ENCODE measurements around the gene PGLYRP1.
A peak's percentile ranks its signal among the peaks of the same experiment; 100 is the strongest.

PGLYRP1 gene

GRCh38 chr19:46009530-46010510 is 13.0 kb downstream of the PGLYRP1 start:
- peak; percentile 58 to 61 (median 60) for DNase-seq
- H3K27ac Mint-ChIP-seq = no peak overlapping the region
- H3K4me3 Mint-ChIP-seq = no peak overlapping the region
- H3K36me3 Mint-ChIP-seq (ENCODE audit: insufficient read depth) = peaks cover 13% of the 10 kb centered on the region
- no peaks in the 10 kb centered on the region for H3K9me3 Mint-ChIP-seq
- peaks cover 4 to 6% of the 10 kb centered on the region in 2 donors for H3K27me3 Mint-ChIP-seq
- peak; percentile 67 for ATAC-seq (replicated peaks)
- H3K4me1 Mint-ChIP-seq (ENCODE audit: low read depth in 2 of 2) = peaks cover 7 to 8% of the 10 kb centered on the region in 2 donors

GRCh38 chr19:46006411-46006810 is 16.4 kb downstream of the PGLYRP1 start:
- Mint-ChIP-seq H3K9me3 (no peaks in the 10 kb centered on the region), H3K27me3 (no peaks in the 10 kb centered on the region), H3K27ac (no peak overlapping the region), H3K4me3 (no peak overlapping the region), H3K4me1 (ENCODE audit: low read depth in 2 of 2) (peaks cover 4 to 5% of the 10 kb centered on the region in 2 donors), H3K36me3 (ENCODE audit: insufficient read depth) (peaks cover 24% of the 10 kb centered on the region)
- ATAC-seq (replicated peaks) = no peak
- DNase-seq = no peak

GRCh38 chr19:46002678-46003275 is 20.1 kb downstream of the PGLYRP1 start:
- ATAC-seq (replicated peaks) (no peak), DNase-seq (no peak)
- H3K4me3 Mint-ChIP-seq = peak overlapping the region in 1 of 2 donors; percentile 27
- no peaks in the 10 kb centered on the region for H3K9me3 Mint-ChIP-seq
- H3K27ac Mint-ChIP-seq = no peak overlapping the region
- H3K27me3 Mint-ChIP-seq = peaks cover 11% of the 10 kb centered on the region in 2 donors
- peaks cover 26% of the 10 kb centered on the region for H3K36me3 Mint-ChIP-seq (ENCODE audit: insufficient read depth)
- peaks cover 23 to 30% of the 10 kb centered on the region in 2 donors for H3K4me1 Mint-ChIP-seq (ENCODE audit: low read depth in 2 of 2)

DNA sequence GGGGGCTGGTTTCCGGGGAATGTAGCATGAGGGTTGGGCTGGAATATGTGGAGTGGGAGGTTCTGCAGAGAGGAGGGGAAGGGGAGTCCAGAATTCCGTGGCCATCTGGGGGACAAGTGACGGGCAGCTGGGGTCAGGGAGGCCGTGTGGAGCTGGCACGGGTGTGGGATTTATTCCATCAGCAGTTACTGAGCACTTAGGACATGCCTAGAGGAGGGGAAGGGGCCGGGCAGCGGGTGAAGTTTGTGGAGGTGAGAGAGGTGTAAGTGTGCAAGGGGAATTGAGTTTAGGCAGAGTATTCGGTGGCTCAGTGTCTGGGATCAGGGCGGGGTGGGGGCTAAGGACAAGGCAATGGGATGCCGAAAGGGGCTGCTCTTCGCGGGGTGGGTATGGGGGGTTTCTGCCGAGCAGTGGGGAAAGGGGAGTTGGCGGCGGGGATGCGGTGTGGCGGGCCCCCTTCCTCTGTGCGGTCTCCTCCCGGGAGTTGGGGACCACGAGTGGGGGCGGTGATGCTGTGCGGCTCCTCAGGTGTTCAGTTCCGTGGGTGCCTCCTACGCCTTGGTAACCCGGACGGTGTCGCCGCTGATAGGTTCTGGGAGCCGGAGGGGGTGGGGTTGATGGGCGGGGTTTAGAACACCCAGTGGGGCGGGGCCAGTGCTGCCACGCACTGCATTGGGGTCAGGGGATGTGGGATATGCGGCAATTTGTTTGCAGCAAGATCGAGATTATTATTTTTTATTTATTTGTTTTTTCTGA is 22.2 kb downstream of the PGLYRP1 start:
- Mint-ChIP-seq H3K4me3 (peak overlapping the region; percentile 74 to 79), H3K27ac (peak overlapping the region; percentile 8 to 74), H3K9me3 (no peaks in the 10 kb centered on the region), H3K27me3 (peaks cover 11% of the 10 kb centered on the region in 2 donors), H3K4me1 (ENCODE audit: low read depth in 2 of 2) (peaks cover 30 to 34% of the 10 kb centered on the region in 2 donors), H3K36me3 (ENCODE audit: insufficient read depth) (peaks cover 19% of the 10 kb centered on the region)
- peak; percentile 95 for ATAC-seq (replicated peaks)
- DNase-seq = peak; percentile 35 to 50 (median 47)

- Mint-ChIP-seq H3K4me3 (peak overlapping the region; percentile 74 to 79), H3K36me3 (ENCODE audit: insufficient read depth) (peaks cover 19% of the 10 kb centered on the region), H3K27me3 (peaks cover 11% of the 10 kb centered on the region in 2 donors), H3K4me1 (ENCODE audit: low read depth in 2 of 2) (peaks cover 30 to 34% of the 10 kb centered on the region in 2 donors), H3K27ac (peak overlapping the region in 1 of 2 donors; percentile 8), H3K9me3 (no peaks in the 10 kb centered on the region)
- ATAC-seq (replicated peaks) (no peak), DNase-seq (no peak)
These were observed 23.2 kb downstream of the PGLYRP1 start for GRCh38 chr19:45999653-46000121.

- DNase-seq = no peak
- no peak overlapping the region for H3K27ac Mint-ChIP-seq
- peaks cover 30 to 34% of the 10 kb centered on the region in 2 donors for H3K4me1 Mint-ChIP-seq (ENCODE audit: low read depth in 2 of 2)
- H3K4me3 Mint-ChIP-seq = no peak overlapping the region
- H3K9me3 Mint-ChIP-seq = no peaks in the 10 kb centered on the region
- ATAC-seq (replicated peaks) = no peak
- H3K27me3 Mint-ChIP-seq = peaks cover 11% of the 10 kb centered on the region in 2 donors
- H3K36me3 Mint-ChIP-seq (ENCODE audit: insufficient read depth) = peaks cover 12% of the 10 kb centered on the region
These were observed 24.0 kb downstream of the PGLYRP1 start for GRCh38 chr19:45998834-45999233.

DNA sequence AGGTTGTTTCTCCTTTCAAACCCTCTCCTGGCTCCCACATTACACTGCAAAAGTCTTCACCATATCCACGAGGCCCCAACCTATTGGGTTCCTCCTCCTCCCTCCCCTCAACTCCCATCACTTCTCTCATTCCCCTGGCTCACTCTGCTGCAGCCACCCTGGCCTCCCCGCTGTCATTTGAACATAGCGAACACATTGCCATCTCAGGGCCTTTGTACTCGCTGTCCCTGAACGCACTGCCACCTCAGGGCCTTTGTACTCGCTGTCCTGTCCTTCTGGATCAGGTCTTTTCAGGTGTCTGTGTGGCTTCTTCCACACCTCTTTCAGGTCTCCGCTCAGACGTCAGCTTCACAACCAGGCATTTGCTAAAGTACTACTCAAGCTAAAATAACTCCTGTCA is 25.9 kb downstream of the PGLYRP1 start:
- Mint-ChIP-seq H3K27ac (no peak overlapping the region), H3K4me3 (no peak overlapping the region), H3K9me3 (no peaks in the 10 kb centered on the region), H3K4me1 (ENCODE audit: low read depth in 2 of 2) (peaks cover 30 to 34% of the 10 kb centered on the region in 2 donors), H3K36me3 (ENCODE audit: insufficient read depth) (peaks cover 8% of the 10 kb centered on the region), H3K27me3 (peaks cover 11% of the 10 kb centered on the region in 2 donors)
- DNase-seq (no peak), ATAC-seq (replicated peaks) (no peak)

DNA sequence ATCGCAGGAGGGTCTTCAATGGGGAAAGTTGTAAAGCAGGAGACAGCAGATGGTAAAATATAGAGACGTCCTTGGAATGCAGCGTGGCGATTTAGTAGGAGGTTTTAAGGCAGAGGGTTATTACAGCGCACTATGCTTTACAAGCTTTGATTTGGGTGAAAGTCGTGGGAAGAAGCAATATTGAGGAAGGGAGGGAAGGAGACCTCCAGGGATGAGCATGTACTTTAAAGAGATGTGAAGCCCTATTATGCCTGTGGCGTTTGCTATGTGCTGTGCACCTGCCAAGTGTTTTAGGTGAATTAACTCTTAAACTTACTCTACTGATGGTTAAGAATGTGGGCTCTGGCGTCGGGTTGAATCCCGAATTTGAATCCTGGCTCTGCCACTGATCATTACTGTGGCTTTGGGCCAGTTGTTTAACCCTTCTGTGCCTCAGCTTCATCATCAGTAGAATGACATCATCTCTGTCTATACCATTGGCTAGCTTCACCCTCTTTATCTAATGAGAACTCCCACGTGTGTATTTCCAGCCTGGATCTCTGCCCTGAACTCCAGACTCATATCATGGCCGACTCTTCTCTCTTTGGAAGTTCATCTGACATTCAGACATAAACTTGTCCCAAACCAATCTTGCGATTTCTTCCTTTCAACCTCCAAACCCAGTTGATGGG is 27.0 kb downstream of the PGLYRP1 start:
- peaks cover 24 to 33% of the 10 kb centered on the region in 2 donors for H3K4me1 Mint-ChIP-seq (ENCODE audit: low read depth in 2 of 2)
- no peaks in the 10 kb centered on the region for H3K9me3 Mint-ChIP-seq
- H3K27ac Mint-ChIP-seq = no peak overlapping the region
- H3K27me3 Mint-ChIP-seq = peaks cover 11 to 12% of the 10 kb centered on the region in 2 donors
- no peak overlapping the region for H3K4me3 Mint-ChIP-seq
- H3K36me3 Mint-ChIP-seq (ENCODE audit: insufficient read depth) = peaks cover 8% of the 10 kb centered on the region
- DNase-seq (no peak), ATAC-seq (replicated peaks) (no peak)

- H3K4me1 Mint-ChIP-seq (ENCODE audit: low read depth in 2 of 2) = peaks cover 17 to 26% of the 10 kb centered on the region in 2 donors
- H3K9me3 Mint-ChIP-seq = no peaks in the 10 kb centered on the region
- H3K36me3 Mint-ChIP-seq (ENCODE audit: insufficient read depth) = peaks cover 1% of the 10 kb centered on the region
- no peak within 1 kb of the TSS for H3K4me3 Mint-ChIP-seq
- no peak within 1 kb of the TSS for H3K27ac Mint-ChIP-seq
- ATAC-seq (replicated peaks) (peak; percentile 93), DNase-seq (peak; percentile 96 to 99 (median 96))
- H3K27me3 Mint-ChIP-seq = peaks cover 14 to 15% of the 10 kb centered on the region in 2 donors
These were observed 27.7 kb downstream of the PGLYRP1 start, which contains the start of gene CCDC61 for GRCh38 chr19:45994998-45995714. Gene CCDC61 (plus strand): TSS chr19:45995467. CDS start chr19:46003019, 7,552 bp downstream.

GRCh38 chr19:45994456-45994997 is 28.3 kb downstream of the PGLYRP1 start:
- DNase-seq (no peak), ATAC-seq (replicated peaks) (peak; percentile 5)
- H3K36me3 Mint-ChIP-seq (ENCODE audit: insufficient read depth) = no peaks in the 10 kb centered on the region
- peaks cover 11 to 22% of the 10 kb centered on the region in 2 donors for H3K4me1 Mint-ChIP-seq (ENCODE audit: low read depth in 2 of 2)
- no peaks in the 10 kb centered on the region for H3K9me3 Mint-ChIP-seq
- no peak overlapping the region for H3K27ac Mint-ChIP-seq
- H3K27me3 Mint-ChIP-seq = peaks cover 14% of the 10 kb centered on the region in 2 donors
- H3K4me3 Mint-ChIP-seq = no peak overlapping the region

- no peak overlapping the region for H3K27ac Mint-ChIP-seq
- peaks cover 30 to 32% of the 10 kb centered on the region in 2 donors for H3K27me3 Mint-ChIP-seq
- H3K4me3 Mint-ChIP-seq = no peak overlapping the region
- DNase-seq (no peak), ATAC-seq (replicated peaks) (no peak)
- peaks cover 0 to 2% of the 10 kb centered on the region in 2 donors for H3K4me1 Mint-ChIP-seq (ENCODE audit: low read depth in 2 of 2)
- H3K9me3 Mint-ChIP-seq = no peaks in the 10 kb centered on the region
- peaks cover 3% of the 10 kb centered on the region for H3K36me3 Mint-ChIP-seq (ENCODE audit: insufficient read depth)
These were observed 32.6 kb downstream of the PGLYRP1 start for GRCh38 chr19:45990113-45990728.

All from effector memory CD8-positive, alpha-beta T cell (primary cell).